ENCODE measurements around the gene EFNB2. TPM values are rescaled to one million over a fixed set of nuclear protein-coding genes. Genes with fewer than 3 reads are reported as not detected.
A peak's percentile ranks its signal among the peaks of the same experiment; 100 is the strongest.

Gene EFNB2
- total RNA-seq, 1 donor from 2014 or later: 37.1 TPM

DNA sequence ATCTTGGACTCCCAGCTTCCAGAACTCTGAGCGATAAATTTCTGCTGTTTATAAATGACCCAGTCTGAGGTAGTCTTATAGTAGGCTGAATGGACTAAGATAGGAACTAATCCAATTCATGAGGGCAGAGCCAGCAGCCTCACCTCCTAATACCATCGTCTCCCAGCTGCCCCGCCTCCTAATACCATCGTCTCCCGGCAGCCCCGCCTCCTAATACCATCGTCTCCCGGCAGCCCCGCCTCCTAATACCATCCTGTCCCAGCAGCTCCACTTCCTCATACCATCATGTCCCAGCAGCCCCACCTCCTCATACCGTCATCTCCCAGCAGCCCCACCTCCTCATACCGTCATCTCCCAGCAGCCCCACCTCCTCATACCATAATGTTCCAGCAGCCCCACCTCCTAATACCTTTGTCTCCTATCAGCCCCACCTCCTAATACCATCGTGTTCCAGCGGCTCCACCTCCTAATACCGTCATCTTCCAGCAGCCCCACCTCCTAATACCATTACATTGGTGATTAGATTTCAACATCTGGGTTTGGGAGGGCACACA, 34.9 kb upstream of the EFNB2 start:
- Mint-ChIP-seq H3K4me3 (ENCODE audit: unreplicated experiment) (peak overlapping the region; percentile 59), H3K27ac (ENCODE audit: unreplicated experiment) (peak overlapping the region; percentile 80), H3K36me3 (ENCODE audit: low read depth) (no peaks in the 10 kb centered on the region), H3K27me3 (ENCODE audit: low read depth) (no peaks in the 10 kb centered on the region), H3K9me3 (ENCODE audit: low read depth) (no peaks in the 10 kb centered on the region), H3K4me1 (ENCODE audit: low read depth) (peaks cover 32% of the 10 kb centered on the region)
- no peak for DNase-seq (ENCODE audit: low spot score)
- TF ChIP-seq, protein P1, sequence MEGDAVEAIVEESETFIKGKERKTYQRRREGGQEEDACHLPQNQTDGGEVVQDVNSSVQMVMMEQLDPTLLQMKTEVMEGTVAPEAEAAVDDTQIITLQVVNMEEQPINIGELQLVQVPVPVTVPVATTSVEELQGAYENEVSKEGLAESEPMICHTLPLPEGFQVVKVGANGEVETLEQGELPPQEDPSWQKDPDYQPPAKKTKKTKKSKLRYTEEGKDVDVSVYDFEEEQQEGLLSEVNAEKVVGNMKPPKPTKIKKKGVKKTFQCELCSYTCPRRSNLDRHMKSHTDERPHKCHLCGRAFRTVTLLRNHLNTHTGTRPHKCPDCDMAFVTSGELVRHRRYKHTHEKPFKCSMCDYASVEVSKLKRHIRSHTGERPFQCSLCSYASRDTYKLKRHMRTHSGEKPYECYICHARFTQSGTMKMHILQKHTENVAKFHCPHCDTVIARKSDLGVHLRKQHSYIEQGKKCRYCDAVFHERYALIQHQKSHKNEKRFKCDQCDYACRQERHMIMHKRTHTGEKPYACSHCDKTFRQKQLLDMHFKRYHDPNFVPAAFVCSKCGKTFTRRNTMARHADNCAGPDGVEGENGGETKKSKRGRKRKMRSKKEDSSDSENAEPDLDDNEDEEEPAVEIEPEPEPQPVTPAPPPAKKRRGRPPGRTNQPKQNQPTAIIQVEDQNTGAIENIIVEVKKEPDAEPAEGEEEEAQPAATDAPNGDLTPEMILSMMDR (IDR thresholded peaks at IDR 0.05): no peak

DNA sequence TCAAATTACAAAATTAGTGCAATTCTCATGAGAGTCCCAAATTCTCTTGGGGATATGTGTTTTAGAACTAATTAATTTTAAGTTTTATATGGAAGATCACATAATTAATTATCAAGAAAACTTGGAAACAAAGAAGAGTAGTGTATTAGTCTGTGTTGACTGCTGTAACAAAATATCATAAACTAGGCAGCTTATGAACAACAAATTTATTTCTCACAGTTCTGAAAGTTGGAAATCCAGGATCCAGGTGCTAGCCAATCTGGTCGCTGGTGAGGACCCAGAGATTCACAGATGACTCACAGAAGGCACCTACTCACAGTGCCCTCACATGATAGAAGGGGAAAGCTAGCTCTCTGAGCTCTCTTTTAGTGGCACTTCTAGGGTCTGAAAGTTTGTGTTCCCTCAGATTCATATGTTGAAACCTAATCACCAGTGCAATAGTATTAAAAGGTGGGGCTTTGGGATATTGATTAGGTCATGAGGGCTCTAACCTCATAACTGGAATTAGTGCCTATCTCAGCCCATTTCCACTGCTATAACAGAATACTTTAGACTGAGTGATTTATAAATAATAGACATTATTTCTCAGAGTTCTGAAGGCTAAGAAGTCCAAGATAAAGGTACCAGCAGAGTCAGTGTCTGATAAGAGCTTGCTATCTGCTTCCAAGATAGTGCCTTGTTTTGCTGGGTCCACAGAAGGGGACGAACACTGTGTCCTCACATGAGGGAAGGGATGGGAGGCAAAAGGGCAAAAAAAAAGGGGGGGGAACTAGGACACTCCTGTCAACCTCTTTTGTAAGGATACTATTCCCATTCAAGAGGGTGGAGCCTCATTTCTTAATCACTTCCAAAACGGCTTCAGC, 34.0 kb upstream of the EFNB2 start:
- TF ChIP-seq, protein P1 (IDR thresholded peaks at IDR 0.05): no peak
- H3K36me3 Mint-ChIP-seq (ENCODE audit: low read depth): no peaks in the 10 kb centered on the region
- H3K27me3 Mint-ChIP-seq (ENCODE audit: low read depth): no peaks in the 10 kb centered on the region
- peaks cover 41% of the 10 kb centered on the region for H3K4me1 Mint-ChIP-seq (ENCODE audit: low read depth)
- no peaks in the 10 kb centered on the region for H3K9me3 Mint-ChIP-seq (ENCODE audit: low read depth)
- no peak overlapping the region for H3K4me3 Mint-ChIP-seq (ENCODE audit: unreplicated experiment)
- DNase-seq (ENCODE audit: low spot score): no peak
- H3K27ac Mint-ChIP-seq (ENCODE audit: unreplicated experiment): no peak overlapping the region

DNA sequence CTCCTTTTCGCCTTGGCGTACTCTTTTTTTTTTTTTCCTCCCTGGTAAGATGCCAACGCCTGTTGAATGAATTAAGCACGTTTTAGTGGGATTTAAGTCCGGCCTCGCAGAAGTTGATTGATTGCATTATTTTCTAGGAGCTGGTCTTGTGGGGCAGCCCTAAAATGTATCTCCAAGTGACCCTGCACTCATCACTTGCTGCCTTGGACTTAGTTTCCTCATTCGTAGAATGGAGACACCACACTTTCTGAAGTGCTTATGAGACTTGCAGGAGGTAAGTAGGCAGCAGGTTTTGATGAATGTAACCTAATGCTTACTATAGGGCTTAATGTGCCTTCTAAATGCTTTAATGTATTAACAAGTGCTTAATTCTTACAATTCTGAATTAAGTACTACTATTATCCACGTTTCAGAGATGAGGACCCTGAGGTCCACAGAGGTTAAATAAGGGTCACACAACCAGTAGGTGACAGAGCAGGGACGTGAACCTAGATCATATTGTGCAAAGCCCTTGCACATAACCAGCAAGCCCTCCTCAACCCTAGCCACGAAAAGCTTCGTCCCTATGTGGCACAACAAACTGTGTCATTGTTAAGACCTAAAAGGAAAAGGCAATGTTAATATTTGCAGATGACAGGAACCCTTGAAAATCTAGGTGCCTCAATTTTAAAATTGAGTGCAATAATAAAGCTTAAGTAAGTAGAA, 33.0 kb upstream of the EFNB2 start:
- peak overlapping the region; percentile 93 for H3K27ac Mint-ChIP-seq (ENCODE audit: unreplicated experiment)
- H3K9me3 Mint-ChIP-seq (ENCODE audit: low read depth): no peaks in the 10 kb centered on the region
- H3K27me3 Mint-ChIP-seq (ENCODE audit: low read depth): no peaks in the 10 kb centered on the region
- H3K4me1 Mint-ChIP-seq (ENCODE audit: low read depth): peaks cover 50% of the 10 kb centered on the region
- TF ChIP-seq, protein P1 (IDR thresholded peaks at IDR 0.05): no peak
- peak overlapping the region; percentile 99 for H3K4me3 Mint-ChIP-seq (ENCODE audit: unreplicated experiment)
- H3K36me3 Mint-ChIP-seq (ENCODE audit: low read depth): no peaks in the 10 kb centered on the region
- no peak for DNase-seq (ENCODE audit: low spot score)

DNA sequence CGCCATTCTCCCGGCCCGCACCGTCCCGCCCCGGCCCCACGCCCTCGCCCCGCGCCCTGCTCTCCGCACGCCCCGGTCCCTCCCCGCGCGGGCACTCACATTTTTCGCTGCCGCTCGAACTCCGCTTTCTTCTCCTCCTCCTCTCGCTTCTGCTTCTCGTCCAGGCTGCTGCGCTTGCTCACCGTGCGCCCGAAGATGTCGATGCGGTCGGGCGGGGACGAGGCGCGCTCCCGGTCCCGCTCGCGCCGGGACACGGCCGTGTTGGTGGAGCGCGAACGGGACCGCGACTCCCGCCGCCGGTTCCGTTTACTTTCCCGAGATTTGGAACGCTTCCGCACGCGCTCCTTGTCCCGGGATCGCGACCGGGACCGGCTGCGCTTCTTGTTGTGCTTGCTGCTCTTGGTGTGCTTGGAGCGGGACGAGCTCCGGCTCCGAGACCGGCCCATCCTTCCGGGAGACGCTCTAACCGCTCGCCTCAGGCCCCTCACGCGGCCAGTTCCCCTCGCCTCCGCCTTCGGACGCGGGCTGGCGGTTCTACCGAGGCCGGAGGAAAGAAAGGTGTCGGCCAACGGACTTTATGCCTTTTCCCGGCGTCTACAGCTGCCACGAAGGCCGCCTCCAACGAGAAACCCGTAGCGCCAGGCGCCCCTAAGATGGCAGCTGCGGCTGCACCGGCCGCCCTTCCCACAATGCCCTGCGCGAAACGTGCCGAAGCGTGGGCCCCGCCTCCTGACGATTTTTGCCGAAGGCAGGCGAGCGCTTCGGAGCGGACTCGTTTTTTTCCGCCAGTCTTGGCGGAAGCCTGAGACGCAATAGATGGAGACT, 32.2 kb upstream of the EFNB2 start, which contains the start of gene ARGLU1:
Gene ARGLU1 (minus strand): TSS at position 664 of the 825 bp plus-strand sequence. CDS start 218 bp downstream, at position 446.
- Mint-ChIP-seq H3K4me3 (ENCODE audit: unreplicated experiment) (peak within 1 kb of the TSS; percentile 99), H3K27me3 (ENCODE audit: low read depth) (no peaks in the 10 kb centered on the region), H3K36me3 (ENCODE audit: low read depth) (no peaks in the 10 kb centered on the region), H3K4me1 (ENCODE audit: low read depth) (peaks cover 54% of the 10 kb centered on the region), H3K27ac (ENCODE audit: unreplicated experiment) (peak within 1 kb of the TSS; percentile 96), H3K9me3 (ENCODE audit: low read depth) (no peaks in the 10 kb centered on the region)
- TF ChIP-seq, protein P1 (IDR thresholded peaks at IDR 0.05): peak; percentile 14
- DNase-seq (ENCODE audit: low spot score): peak; percentile 96

Data from chondrocyte (in vitro differentiated cells).